PFSK-1 (cell line): ENCODE measurements around the gene ACLY.

Experiments used
- FOXP2 ChIP-seq: optimal IDR thresholded peaks from 2 replicates; pipeline ENCODE3; 2011; ENCODE audit warnings: borderline replicate concordance, control low read depth, inconsistent platforms; ENCODE audit not compliant: insufficient read depth; ENCODE audit errors: extremely low read length, extremely low read depth
- POLR2AphosphoS5 ChIP-seq: IDR thresholded peaks from 2 replicates; pipeline ENCODE4 v1.6.1; 2012; ENCODE audit warnings: low read depth, mild to moderate bottlenecking, control low read depth, low read length, moderate library complexity
- SIN3A ChIP-seq: IDR thresholded peaks from 2 replicates; pipeline ENCODE4 v1.6.1; 2012; ENCODE audit warnings: mild to moderate bottlenecking, low read length, moderate library complexity, borderline replicate concordance; ENCODE audit not compliant: insufficient read depth
- TAF1 ChIP-seq: IDR thresholded peaks from 2 replicates; pipeline ENCODE4 v1.6.1; 2012; ENCODE audit warnings: low read length, control low read depth, borderline replicate concordance; ENCODE audit not compliant: insufficient read depth
- TF ChIP-seq, protein P1 (sequence below), 2 experiments: IDR thresholded peaks; 2 replicates each; pipeline versions ENCODE4 v1.6.1 to v1.8.0; 2011 to 2012; ENCODE audit warnings: low read depth in 2 of 2, low read length in 2 of 2, control low read depth in 1 of 2, inconsistent platforms in 1 of 2, mild to moderate bottlenecking in 1 of 2, moderate library complexity in 1 of 2; ENCODE audit not compliant: insufficient read depth in 1 of 2

The ACLY gene

DNA sequence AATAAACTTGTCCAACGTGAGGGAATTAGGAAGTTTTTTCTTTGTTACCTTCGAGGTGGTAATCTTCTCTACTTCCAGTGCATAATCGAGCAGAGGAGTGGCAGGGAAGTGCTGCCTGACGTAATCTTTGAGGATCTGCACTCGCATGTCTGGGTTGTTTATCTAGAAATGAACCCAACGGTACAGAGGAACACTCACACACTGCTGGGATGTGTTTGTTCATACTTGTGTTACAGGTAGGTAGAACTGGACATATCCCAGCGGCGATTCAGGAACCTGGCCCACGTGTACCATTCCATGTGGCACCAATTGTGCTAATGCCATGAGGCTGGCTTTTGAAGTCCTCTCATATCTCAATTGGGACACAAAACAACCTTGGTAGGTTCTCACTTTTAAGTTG, 49.3 kb downstream of the ACLY start:
- TF ChIP-seq POLR2AphosphoS5 = no peak
- TF ChIP-seq FOXP2 = no peak
- TF ChIP-seq TAF1 = no peak
- TF ChIP-seq SIN3A = no peak
- TF ChIP-seq, protein P1, sequence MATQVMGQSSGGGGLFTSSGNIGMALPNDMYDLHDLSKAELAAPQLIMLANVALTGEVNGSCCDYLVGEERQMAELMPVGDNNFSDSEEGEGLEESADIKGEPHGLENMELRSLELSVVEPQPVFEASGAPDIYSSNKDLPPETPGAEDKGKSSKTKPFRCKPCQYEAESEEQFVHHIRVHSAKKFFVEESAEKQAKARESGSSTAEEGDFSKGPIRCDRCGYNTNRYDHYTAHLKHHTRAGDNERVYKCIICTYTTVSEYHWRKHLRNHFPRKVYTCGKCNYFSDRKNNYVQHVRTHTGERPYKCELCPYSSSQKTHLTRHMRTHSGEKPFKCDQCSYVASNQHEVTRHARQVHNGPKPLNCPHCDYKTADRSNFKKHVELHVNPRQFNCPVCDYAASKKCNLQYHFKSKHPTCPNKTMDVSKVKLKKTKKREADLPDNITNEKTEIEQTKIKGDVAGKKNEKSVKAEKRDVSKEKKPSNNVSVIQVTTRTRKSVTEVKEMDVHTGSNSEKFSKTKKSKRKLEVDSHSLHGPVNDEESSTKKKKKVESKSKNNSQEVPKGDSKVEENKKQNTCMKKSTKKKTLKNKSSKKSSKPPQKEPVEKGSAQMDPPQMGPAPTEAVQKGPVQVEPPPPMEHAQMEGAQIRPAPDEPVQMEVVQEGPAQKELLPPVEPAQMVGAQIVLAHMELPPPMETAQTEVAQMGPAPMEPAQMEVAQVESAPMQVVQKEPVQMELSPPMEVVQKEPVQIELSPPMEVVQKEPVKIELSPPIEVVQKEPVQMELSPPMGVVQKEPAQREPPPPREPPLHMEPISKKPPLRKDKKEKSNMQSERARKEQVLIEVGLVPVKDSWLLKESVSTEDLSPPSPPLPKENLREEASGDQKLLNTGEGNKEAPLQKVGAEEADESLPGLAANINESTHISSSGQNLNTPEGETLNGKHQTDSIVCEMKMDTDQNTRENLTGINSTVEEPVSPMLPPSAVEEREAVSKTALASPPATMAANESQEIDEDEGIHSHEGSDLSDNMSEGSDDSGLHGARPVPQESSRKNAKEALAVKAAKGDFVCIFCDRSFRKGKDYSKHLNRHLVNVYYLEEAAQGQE (IDR thresholded peaks at IDR 0.05; ENCODE audit: insufficient read depth in 1 of 2, low read depth in 2 of 2, low read length in 2 of 2) = no peak

- TF ChIP-seq TAF1 (no peak), SIN3A (no peak), POLR2AphosphoS5 (no peak), FOXP2 (no peak)
- TF ChIP-seq, protein P1 (IDR thresholded peaks at IDR 0.05; ENCODE audit: insufficient read depth in 1 of 2, low read depth in 2 of 2, low read length in 2 of 2) = no peak
These were observed 50.2 kb downstream of the ACLY start for GRCh38 chr17:41868568-41868967.

- TF ChIP-seq, protein P1 (IDR thresholded peaks at IDR 0.05; ENCODE audit: insufficient read depth in 1 of 2, low read depth in 2 of 2, low read length in 2 of 2) = no peak
- TF ChIP-seq FOXP2 = peak; percentile 13
- TF ChIP-seq SIN3A = peak; percentile 29; the same call in 1 of the 2 replicates
- no peak; the same call in 1 of the 2 replicates for TF ChIP-seq TAF1
- TF ChIP-seq POLR2AphosphoS5 = peak; percentile 53; the same call in 1 of the 2 replicates
These were observed 53.2 kb downstream of the ACLY start for GRCh38 chr17:41865596-41865893.

DNA sequence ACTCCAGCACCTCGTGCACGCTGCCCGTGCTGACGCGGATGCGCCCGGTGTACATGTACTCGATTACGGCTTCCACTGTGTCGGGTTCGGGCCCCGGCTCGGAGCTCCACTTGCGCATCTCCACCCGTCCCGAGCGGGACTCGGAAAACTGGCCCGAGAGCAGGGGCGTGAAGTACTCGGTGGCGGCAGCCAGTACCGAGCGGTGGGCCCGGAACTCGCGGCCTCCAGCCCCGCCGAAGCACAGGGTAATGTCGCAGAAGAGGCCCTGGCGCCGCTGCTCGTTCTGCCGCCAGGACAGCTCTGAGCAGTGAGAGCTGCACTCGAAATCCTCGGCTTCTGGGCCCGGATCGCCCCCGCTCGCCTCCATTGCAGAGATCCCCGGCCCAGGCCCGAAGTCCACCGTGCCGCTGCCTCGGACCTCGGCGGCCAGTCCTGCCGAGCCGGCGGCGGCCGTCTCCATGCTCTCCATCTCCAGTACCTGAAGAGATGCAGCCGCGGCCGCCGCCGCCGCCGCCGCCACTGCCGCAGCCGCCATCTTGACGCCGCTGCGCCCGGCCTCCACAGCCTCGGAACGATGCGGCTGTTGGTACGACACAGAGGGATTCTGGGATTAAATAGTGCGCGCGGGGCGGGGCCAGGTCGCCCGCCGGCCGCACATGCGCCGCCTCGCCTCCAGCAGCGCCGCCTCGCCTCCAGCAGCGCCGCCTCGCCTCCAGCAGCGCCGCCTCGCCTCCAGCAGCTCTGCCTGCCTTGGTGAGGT, 53.7 kb downstream of the ACLY start, which contains the start of gene KLHL11:
KLHL11 (minus strand) TSS at position 588 of the 760 bp plus-strand sequence; CDS start at position 535, 53 bp downstream.
- TF ChIP-seq, protein P1 (IDR thresholded peaks at IDR 0.05; ENCODE audit: insufficient read depth in 1 of 2, low read depth in 2 of 2, low read length in 2 of 2) = peak in 1 of 2 experiments; percentile 40; a peak in 2 of 4 replicates
- TF ChIP-seq SIN3A (no peak), POLR2AphosphoS5 (peak; percentile 96), FOXP2 (peak; percentile 51), TAF1 (peak; percentile 95)
